WERI-Rb-1 (cell line): ENCODE measurements around the gene G6PD.

Experiments
- DNase-seq: peaks from one replicate; pipeline ENCODE4 v3.0.0-alpha.2; 2020
- H3K27ac ChIP-seq: fragments of 250-450 bp; sonication (Bioruptor Pico); 2 replicates; pipeline ENCODE4 v1.5.1; 2020; ENCODE audit warnings: mild to moderate bottlenecking, moderate library complexity
- H3K27me3 ChIP-seq: fragments of 250-450 bp; sonication (Bioruptor Pico); 2 replicates; pipeline ENCODE4 v1.5.1; 2021; ENCODE audit warnings: mild to moderate bottlenecking, low read depth, moderate library complexity; ENCODE audit not compliant: insufficient read depth, severe bottlenecking
- H3K36me3 ChIP-seq: fragments of 250-450 bp; sonication (Bioruptor Pico); 2 replicates; pipeline ENCODE4 v1.5.1; 2020; ENCODE audit warnings: mild to moderate bottlenecking, moderate library complexity
- H3K4me3 ChIP-seq: 2 replicates; pipeline ENCODE4 v1.5.1; 2011; ENCODE audit warnings: low read depth, mild to moderate bottlenecking, control low read depth, low read length
- H3K9me3 ChIP-seq: fragments of 250-450 bp; sonication (Bioruptor Pico); 2 replicates; pipeline ENCODE4 v1.5.1; 2021; ENCODE audit warnings: mild to moderate bottlenecking, moderate library complexity; ENCODE audit not compliant: severe bottlenecking
- TF ChIP-seq, protein P1 (sequence below): IDR thresholded peaks from 2 replicates; pipeline ENCODE4 v1.5.1; 2011; ENCODE audit warnings: low read depth, mild to moderate bottlenecking, control low read depth, inconsistent platforms, low read length

The G6PD gene

DNA sequence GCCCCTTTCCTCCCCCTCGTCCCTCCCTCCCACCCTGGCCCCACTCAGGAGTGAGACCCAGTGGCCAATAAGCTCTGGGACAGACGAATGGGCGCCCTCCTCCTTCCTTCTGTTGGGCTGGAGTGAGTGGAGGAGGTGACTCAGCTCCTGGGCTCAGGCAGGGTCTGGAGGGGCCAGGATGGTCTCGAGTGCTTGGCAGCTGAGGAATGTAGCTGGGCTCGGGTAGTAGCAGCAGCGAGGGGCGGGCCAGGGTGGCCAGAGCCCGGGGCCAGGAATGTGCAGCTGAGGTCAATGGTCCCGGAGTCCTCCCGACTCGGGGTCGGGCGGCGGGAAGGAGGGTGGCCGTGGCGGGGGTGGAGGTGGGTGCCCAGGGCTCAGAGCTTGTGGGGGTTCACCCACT lies 15.0 kb downstream of the G6PD start:
- H3K27ac ChIP-seq, result no peak overlapping the region
- H3K27me3 ChIP-seq, result peaks cover 21% of the 10 kb centered on the region
- H3K36me3 ChIP-seq, result peaks cover 65% of the 10 kb centered on the region
- no peak overlapping the region for H3K4me3 ChIP-seq
- no peak for DNase-seq
- peaks cover 3% of the 10 kb centered on the region for H3K9me3 ChIP-seq
- TF ChIP-seq, protein P1, sequence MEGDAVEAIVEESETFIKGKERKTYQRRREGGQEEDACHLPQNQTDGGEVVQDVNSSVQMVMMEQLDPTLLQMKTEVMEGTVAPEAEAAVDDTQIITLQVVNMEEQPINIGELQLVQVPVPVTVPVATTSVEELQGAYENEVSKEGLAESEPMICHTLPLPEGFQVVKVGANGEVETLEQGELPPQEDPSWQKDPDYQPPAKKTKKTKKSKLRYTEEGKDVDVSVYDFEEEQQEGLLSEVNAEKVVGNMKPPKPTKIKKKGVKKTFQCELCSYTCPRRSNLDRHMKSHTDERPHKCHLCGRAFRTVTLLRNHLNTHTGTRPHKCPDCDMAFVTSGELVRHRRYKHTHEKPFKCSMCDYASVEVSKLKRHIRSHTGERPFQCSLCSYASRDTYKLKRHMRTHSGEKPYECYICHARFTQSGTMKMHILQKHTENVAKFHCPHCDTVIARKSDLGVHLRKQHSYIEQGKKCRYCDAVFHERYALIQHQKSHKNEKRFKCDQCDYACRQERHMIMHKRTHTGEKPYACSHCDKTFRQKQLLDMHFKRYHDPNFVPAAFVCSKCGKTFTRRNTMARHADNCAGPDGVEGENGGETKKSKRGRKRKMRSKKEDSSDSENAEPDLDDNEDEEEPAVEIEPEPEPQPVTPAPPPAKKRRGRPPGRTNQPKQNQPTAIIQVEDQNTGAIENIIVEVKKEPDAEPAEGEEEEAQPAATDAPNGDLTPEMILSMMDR, result no peak

DNA sequence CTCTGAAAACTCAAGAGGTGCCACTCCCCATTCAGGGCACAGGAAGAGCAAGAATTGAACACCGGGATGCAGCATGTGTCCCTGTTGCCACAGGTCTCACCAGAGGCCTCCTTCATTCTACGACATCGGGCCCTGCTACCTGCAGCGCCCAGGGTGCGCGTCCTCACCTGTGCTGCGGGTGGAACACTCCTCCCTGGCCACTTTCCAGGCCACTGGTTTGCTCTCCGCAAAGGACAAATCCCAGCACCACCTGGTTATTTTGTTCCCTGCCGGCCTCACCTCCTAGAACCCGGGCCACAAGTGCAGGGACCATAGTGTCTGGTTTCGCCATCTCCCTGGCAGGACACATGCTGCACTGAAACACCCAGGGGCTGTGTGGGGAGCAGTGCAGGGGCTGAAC lies 16.4 kb downstream of the G6PD start:
- Histone ChIP-seq H3K4me3 (no peak overlapping the region), H3K36me3 (peaks cover 51% of the 10 kb centered on the region), H3K27me3 (peaks cover 23% of the 10 kb centered on the region), H3K27ac (no peak overlapping the region), H3K9me3 (peaks cover 3% of the 10 kb centered on the region)
- TF ChIP-seq, protein P1, result no peak
- no peak for DNase-seq

DNA sequence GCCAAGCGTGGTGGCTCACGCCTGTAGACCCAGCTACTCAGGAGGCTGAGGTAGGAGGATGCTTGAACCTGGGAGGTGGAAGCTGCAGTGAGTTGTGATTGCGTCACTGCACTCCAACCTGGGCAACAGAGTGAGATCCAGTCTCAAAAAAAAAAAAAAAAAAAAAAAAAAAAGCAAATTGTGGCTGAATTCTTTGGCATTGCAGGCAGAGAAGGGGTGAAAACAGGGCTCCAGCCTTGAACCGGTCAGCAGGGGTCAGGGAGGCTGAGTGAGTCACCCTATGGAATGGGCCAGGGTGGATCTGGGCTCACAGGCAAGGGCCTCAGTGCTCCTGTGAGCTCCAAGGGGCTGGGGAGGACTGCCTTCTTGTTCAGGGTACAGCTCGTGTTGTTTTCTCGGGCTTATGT lies 17.4 kb downstream of the G6PD start:
- Histone ChIP-seq H3K36me3 (peaks cover 42% of the 10 kb centered on the region), H3K27me3 (peaks cover 20% of the 10 kb centered on the region), H3K27ac (0 out of 2 replicates have a peak overlapping the region, but pooled peaks have one; percentile 8), H3K9me3 (peaks cover 3% of the 10 kb centered on the region), H3K4me3 (no peak overlapping the region)
- no peak for DNase-seq
- TF ChIP-seq, protein P1, result no peak

DNA sequence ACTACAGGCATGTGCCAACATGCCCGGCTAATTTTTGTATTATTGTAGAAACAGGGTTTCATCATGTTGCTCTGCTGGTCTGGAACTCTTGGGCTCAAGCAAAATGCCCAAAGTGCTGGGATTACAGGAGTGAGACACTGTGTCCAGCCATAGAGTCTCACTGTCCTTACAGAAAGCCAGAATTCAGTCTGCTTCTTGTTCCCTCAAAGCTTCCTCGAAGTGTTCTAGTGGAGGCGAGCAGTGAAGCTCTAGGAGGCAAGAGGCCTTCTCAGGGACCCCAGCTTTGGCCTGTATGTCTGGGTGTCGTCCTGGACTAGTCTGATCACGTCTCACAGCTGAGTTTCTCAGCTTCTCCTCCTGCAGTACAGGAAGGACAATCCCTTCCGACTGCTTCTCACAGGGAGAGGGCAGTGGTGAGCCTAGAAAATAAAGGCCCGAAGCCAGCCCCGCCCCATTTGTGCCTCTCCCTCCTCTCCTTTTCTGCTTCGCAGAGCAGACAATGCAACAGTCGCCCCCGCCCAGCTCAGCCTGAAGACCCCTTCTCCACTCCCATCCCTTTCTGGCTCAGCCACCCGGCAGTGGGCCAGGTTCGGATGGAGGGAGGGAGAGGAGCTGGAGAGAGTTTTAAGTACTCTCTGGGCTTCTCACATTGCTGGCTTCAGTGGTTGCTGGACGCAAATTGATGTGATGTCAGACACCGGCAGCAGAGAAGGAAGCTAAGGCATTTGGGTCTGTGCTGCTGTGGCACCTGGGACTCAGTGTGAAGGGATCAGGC lies 19.6 kb downstream of the G6PD start:
- Histone ChIP-seq H3K27ac (peak overlapping the region; percentile 74), H3K27me3 (peaks cover 24% of the 10 kb centered on the region), H3K4me3 (peak overlapping the region; percentile 33), H3K36me3 (peaks cover 21% of the 10 kb centered on the region), H3K9me3 (peaks cover 6% of the 10 kb centered on the region)
- peak; percentile 93 for DNase-seq
- TF ChIP-seq, protein P1, result peak; percentile 79

DNA sequence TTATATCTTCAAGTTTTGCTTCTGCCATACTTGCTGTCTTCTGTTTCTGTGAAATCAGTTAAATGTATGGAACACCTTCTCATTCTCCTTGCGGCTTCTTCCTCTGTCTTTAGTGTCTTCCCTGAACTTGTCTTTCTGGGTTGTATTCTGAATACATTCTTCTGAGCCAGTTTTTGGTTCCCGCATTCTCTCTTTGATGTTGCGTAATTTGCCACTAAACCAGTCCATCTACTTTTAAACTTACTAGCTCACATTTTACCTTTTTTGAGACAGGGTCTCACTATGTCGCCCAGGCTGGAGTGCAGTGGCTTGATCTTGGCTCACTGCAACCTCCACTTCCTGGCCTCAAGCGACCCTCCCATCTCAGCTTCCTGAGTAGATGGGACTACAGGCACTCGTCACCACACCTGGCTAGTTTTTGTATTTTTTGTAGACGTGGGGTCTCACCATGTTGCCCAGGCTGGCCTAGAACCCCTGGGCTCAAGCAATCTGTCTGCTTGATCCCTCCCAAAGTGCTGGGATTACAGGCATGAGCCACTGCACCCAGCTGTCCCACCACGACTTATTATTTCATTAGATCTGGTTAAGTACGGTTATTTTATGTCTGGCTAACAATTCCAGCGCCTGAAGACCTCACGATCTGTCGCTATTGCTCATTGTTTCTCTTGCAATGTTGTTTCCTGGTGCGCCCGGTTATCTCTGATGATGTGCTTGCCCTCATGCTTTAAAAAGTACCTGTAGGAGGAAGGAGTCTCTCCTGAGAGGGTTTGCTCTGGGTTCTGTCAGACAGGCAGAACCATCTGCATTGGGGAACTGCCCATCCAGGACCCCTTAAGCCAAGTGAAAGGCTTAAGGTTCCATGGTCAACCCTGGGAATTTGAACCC lies 20.8 kb downstream of the G6PD start:
- Histone ChIP-seq H3K9me3 (peaks cover 6% of the 10 kb centered on the region), H3K36me3 (peaks cover 15% of the 10 kb centered on the region), H3K27me3 (peaks cover 22% of the 10 kb centered on the region), H3K27ac (peak overlapping the region; percentile 74), H3K4me3 (no peak overlapping the region)
- TF ChIP-seq, protein P1, result no peak
- no peak for DNase-seq
